Cardiac muscle cell (in vitro differentiated cells and primary cell): ENCODE results near the gene TUBA3E. TPM values are rescaled to one million over a fixed set of nuclear protein-coding genes. Genes with fewer than 3 reads are reported as not detected.
A peak's percentile ranks its signal among the peaks of the same experiment; 100 is the strongest.
"Not testable (repeated sequence)": the region's sequence is repeated elsewhere in the genome, so short reads cannot be mapped to it uniquely, and the experiment has no call there.

Experiments used
- DNase-seq, 2 donors: peaks; one replicate each; pipeline versions ENCODE4 v3.0.0 to v3.0.0-alpha.2; 2010 to 2017; ENCODE audit warnings: low read depth in 1 of 2, low spot score in 1 of 2
- H3K27ac ChIP-seq: fragments of 200-600 bp; sonication (generic); 2 replicates; pipeline ENCODE4 v1.5.1; 2016
- H3K27me3 ChIP-seq: fragments of 200-600 bp; sonication (generic); 2 replicates; pipeline ENCODE4 v1.6.0; 2016; ENCODE audit warnings: control low read depth
- H3K36me3 ChIP-seq: fragments of 200-600 bp; sonication (generic); 2 replicates; pipeline ENCODE4 v1.5.1; 2016; ENCODE audit warnings: control low read depth
- H3K4me1 ChIP-seq: fragments of 200-600 bp; sonication (generic); 2 replicates; pipeline ENCODE4 v1.8.1; 2017; ENCODE audit warnings: low read depth, mild to moderate bottlenecking, mixed run types
- H3K4me3 ChIP-seq: fragments of 200-600 bp; sonication (generic); 2 replicates; pipeline ENCODE4 v1.5.1; 2016; ENCODE audit warnings: mild to moderate bottlenecking
- H3K9me3 ChIP-seq: fragments of 200-600 bp; sonication (generic); 2 replicates; pipeline ENCODE4 v1.5.1; 2017; ENCODE audit warnings: low read depth, mild to moderate bottlenecking, control low read depth
- CTCF ChIP-seq: IDR thresholded peaks from 2 replicates; pipeline ENCODE4 v1.5.1; 2012; ENCODE audit warnings: low read depth, mild to moderate bottlenecking, low read length
- polyA plus RNA-seq: library from polyadenylated mRNA; unstranded; fragments of >200 nt; fragmentation: Nextera tagmentation; extraction: Ambion mirVana; gene quantifications from 2 replicates; pipeline ENCODE4 v1.2.1, GENCODE V29; 2016
- total RNA-seq: library from RNA; depleted of rRNA; stranded (reverse); fragments of >200 nt; gene quantifications from 2 replicates; pipeline ENCODE4 v1.2.3, GENCODE V29; 2016

TUBA3E gene
- total and polyA plus RNA-seq, 2 experiments from 2014 or later: not detected

GRCh38 chr2:130156624-130157004 is 41.6 kb downstream of the TUBA3E start:
- no peak overlapping the region for H3K27ac ChIP-seq
- no peak overlapping the region for H3K4me3 ChIP-seq
- H3K27me3 ChIP-seq: no peaks in the 10 kb centered on the region
- no peaks in the 10 kb centered on the region for H3K4me1 ChIP-seq
- no peak for TF ChIP-seq CTCF
- no peak for DNase-seq
- no peaks in the 10 kb centered on the region for H3K9me3 ChIP-seq
- H3K36me3 ChIP-seq: no peaks in the 10 kb centered on the region

GRCh38 chr2:130155956-130156623 is 42.1 kb downstream of the TUBA3E start:
- peak; percentile 63 to 69 for DNase-seq
- H3K4me3 ChIP-seq, H3K36me3 ChIP-seq, H3K4me1 ChIP-seq, H3K27ac ChIP-seq, H3K27me3 ChIP-seq, H3K9me3 ChIP-seq: not testable (repeated sequence)
- TF ChIP-seq CTCF: peak; percentile 65

- Histone ChIP-seq H3K4me3 (no peak overlapping the region), H3K9me3 (no peaks in the 10 kb centered on the region), H3K36me3 (no peaks in the 10 kb centered on the region), H3K27ac (no peak overlapping the region), H3K27me3 (no peaks in the 10 kb centered on the region), H3K4me1 (no peaks in the 10 kb centered on the region)
- no peak for DNase-seq
- no peak for TF ChIP-seq CTCF
Observed at GRCh38 chr2:130154773-130155765, 43.2 kb downstream of the TUBA3E start.

GRCh38 chr2:130154423-130154770 is 43.8 kb downstream of the TUBA3E start:
- not testable (repeated sequence) for H3K4me1 ChIP-seq, DNase-seq, H3K36me3 ChIP-seq, H3K27ac ChIP-seq, H3K4me3 ChIP-seq, H3K27me3 ChIP-seq, H3K9me3 ChIP-seq

- not testable (repeated sequence) for DNase-seq, H3K36me3 ChIP-seq
Observed at GRCh38 chr2:130153721-130154422, 44.4 kb downstream of the TUBA3E start.

GRCh38 chr2:130152816-130153595 is 45.2 kb downstream of the TUBA3E start:
- Histone ChIP-seq H3K27me3 (no peaks in the 10 kb centered on the region), H3K4me3 (no peak overlapping the region), H3K27ac (no peak overlapping the region), H3K4me1 (no peaks in the 10 kb centered on the region), H3K9me3 (no peaks in the 10 kb centered on the region), H3K36me3 (no peaks in the 10 kb centered on the region)
- DNase-seq: no peak
- TF ChIP-seq CTCF: no peak

More at GRCh38 chr2:130153721-130154422, 44.4 kb downstream of the TUBA3E start:
- H3K27me3 ChIP-seq, H3K27ac ChIP-seq, H3K4me1 ChIP-seq, H3K9me3 ChIP-seq, H3K4me3 ChIP-seq: not testable (repeated sequence)

- not testable (repeated sequence) for H3K4me3 ChIP-seq, H3K9me3 ChIP-seq, H3K36me3 ChIP-seq, H3K27me3 ChIP-seq, DNase-seq, H3K4me1 ChIP-seq, H3K27ac ChIP-seq
Observed at GRCh38 chr2:130152136-130152815, 46.0 kb downstream of the TUBA3E start.

GRCh38 chr2:130151145-130151512 is 47.1 kb downstream of the TUBA3E start:
- not testable (repeated sequence) for H3K9me3 ChIP-seq, DNase-seq, H3K4me1 ChIP-seq, H3K36me3 ChIP-seq, H3K27me3 ChIP-seq, H3K4me3 ChIP-seq, H3K27ac ChIP-seq
